GM13976 (cell line): ENCODE measurements around the gene KLHDC9.

Experiments
- DNase-seq: peaks from one replicate; pipeline ENCODE4 v3.0.0; 2012; ENCODE audit warnings: low spot score
- CTCF ChIP-seq: IDR thresholded peaks from 2 replicates; pipeline ENCODE4 v1.5.1; 2012; ENCODE audit warnings: borderline replicate concordance, mild to moderate bottlenecking; ENCODE audit not compliant: insufficient read depth; ENCODE audit errors: extremely low read depth, missing control alignments, control extremely low read depth
- in situ Hi-C: fragments of 300-500 bp; cut with MboI; formaldehyde crosslinking; loops from one replicate; pipeline ENCODE4 v1.12.0; 2022; ENCODE audit warnings: low sequenced_read_pairs, mixed read lengths, inconsistent platforms; ENCODE audit not compliant: unreplicated experiment

Gene KLHDC9

GRCh38 chr1:161117759-161118581 is 19.8 kb downstream of the KLHDC9 start, which contains the start of the genes NIT1 and PFDN2:
TSS of gene NIT1 (plus strand) at chr1:161118105. CDS start at chr1:161118177, 72 bp downstream.
TSS of gene PFDN2 (minus strand) at chr1:161118037. CDS start at chr1:161118026, 11 bp downstream.
- DNase-seq = peak; percentile 94
- no peak for TF ChIP-seq CTCF
- in situ Hi-C loops = no loop called here

GRCh38 chr1:161119092-161119903 is 21.1 kb downstream of the KLHDC9 start:
- in situ Hi-C loops = no loop called here
- DNase-seq = peak; percentile 75
- TF ChIP-seq CTCF = no peak

GRCh38 chr1:161121042-161121650 is 23.0 kb downstream of the KLHDC9 start:
- in situ Hi-C loops = no loop called here
- DNase-seq = no peak
- TF ChIP-seq CTCF = no peak

- no peak for TF ChIP-seq CTCF
- in situ Hi-C loops = no loop called here
- peak; percentile 38 for DNase-seq
Observed at GRCh38 chr1:161121834-161122233, 23.7 kb downstream of the KLHDC9 start.

GRCh38 chr1:161122967-161123366 is 24.8 kb downstream of the KLHDC9 start:
- in situ Hi-C loops = no loop called here
- no peak for TF ChIP-seq CTCF
- DNase-seq = no peak

- in situ Hi-C loops = no loop called here
- TF ChIP-seq CTCF = no peak
- DNase-seq = no peak
Observed at GRCh38 chr1:161127649-161128048, 29.5 kb downstream of the KLHDC9 start.
